Inferior parietal cortex (tissue), 1 donor: Measurements from ENCODE around the gene AMPD2.
A peak's percentile ranks its signal among the peaks of the same experiment; 100 is the strongest.

Experiments
- DNase-seq: peaks from one replicate; pipeline ENCODE4 v3.0.0-alpha.2; 2016; ENCODE audit errors: extremely low spot score

AMPD2 gene

GRCh38 chr1:109619576-109620400 lies at the start of gene AMPD2, which contains the start of gene GNAT2:
Gene AMPD2, plus strand, starts transcription at chr1:109619837. Its CDS starts 1,339 bp downstream, at chr1:109621176.
Gene GNAT2, minus strand, starts transcription at chr1:109619616. Its CDS starts 6,746 bp downstream, at chr1:109612870.
- peak; percentile 45 for DNase-seq

DNA sequence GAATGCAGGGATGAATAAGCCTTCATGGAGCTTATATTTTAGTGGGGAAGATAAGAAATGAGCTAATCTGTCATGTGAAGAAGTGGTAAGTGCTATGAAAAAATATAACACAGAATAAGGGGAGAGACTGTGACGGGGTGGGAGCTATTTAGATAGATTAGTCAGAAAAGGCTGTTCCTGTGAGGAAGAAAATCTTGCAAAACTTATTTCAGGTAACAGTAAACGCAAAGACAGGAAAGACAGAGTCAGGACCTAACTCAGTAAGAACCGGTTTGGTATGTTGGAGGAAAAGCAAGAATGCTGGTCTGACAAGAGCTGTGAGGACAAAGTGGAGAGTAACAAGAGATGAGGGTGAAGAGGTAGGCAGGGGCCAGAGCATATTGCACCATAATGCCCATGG lies 49.2 kb upstream of the AMPD2 start:
- no peak for DNase-seq

- DNase-seq: no peak
Measured at GRCh38 chr1:109573785-109574184, 45.9 kb upstream of the AMPD2 start.

GRCh38 chr1:109578947-109579443 lies 40.6 kb upstream of the AMPD2 start:
- DNase-seq: no peak

- peak; percentile 29 for DNase-seq
Measured at GRCh38 chr1:109579491-109579890, 40.1 kb upstream of the AMPD2 start.

DNA sequence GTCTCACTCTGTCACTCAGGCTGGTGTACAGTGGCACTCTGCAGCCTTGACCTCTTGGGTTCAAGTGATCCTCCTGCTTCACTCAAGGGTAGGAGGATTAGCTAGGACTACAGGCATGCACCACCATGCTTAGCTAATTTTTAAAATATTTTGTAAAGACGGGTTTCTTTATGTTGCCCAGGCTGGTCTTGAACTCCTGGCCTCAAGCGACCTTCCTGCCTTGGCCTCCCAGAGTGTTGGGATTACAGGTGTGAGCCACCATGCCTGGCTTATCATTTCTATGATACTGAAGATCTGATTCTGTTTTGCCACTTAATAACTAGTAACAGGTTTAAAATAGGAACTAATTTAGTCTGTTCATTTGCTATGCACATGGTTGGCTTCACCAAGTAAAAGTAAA lies 37.6 kb upstream of the AMPD2 start:
- DNase-seq: no peak

GRCh38 chr1:109584766-109585165 lies 34.9 kb upstream of the AMPD2 start:
- DNase-seq: no peak

GRCh38 chr1:109586055-109586454 lies 33.6 kb upstream of the AMPD2 start:
- no peak for DNase-seq

DNA sequence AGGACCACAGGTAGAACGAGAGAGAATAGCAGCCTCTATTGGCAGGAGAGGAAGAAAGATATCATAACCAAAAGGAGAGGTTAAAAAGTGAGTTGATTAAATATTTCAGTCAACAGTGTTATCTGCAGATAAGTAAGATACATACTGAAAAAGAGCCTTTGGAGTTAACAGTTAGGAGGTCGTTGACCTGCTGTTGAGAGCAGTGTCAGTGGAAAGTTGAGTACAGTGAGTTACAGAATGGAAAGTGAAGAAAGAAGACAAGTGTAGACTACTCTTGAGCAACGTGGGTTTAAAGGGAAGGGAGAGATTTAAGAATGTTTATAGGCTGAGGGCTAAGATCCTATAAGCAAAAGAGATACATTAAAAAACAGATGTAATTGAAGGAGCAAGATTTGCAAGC lies 30.5 kb upstream of the AMPD2 start:
- no peak for DNase-seq

DNA sequence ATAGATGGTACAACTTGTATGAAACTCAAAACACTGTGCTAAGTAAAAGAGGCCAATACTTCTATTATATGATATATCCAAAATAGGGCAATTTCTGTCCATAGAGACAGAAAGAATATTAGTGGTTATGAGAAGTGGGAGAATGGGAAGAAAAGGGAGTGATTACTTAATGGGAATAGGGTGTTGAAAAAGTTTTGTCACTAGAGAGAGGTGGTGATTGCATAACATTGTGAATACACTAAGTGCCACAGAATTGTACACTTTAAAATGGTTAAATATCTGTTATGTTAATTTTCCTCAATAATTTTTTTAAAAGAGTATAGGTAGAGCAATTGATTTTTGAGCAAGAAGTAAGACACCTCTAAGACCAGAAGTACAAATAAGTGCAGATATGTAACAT lies 30.0 kb upstream of the AMPD2 start:
- no peak for DNase-seq

- DNase-seq: no peak
Measured at GRCh38 chr1:109592916-109593315, 26.7 kb upstream of the AMPD2 start.

- no peak for DNase-seq
Measured at GRCh38 chr1:109595531-109595930, 24.1 kb upstream of the AMPD2 start.

DNA sequence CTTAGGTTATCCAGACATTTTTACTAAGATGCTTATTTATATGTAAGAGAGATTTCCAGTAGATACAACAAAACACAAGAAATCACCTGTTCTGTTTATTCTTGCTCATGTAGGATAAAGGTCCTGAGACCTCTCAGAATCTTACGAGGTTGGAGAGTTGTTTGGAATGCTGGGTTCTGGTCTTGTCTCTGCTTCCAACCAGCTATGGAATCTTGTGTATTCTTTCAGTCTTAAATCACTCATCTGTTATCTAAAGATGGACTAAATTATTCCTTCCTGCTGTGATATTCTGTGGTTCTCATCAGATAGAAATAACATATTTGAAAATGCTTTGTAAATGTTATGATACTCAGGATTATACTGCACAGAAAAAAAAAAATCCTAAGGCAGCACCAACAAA lies 21.5 kb upstream of the AMPD2 start:
- no peak for DNase-seq

- DNase-seq: no peak
Measured at GRCh38 chr1:109598655-109599054, 21.0 kb upstream of the AMPD2 start.

DNA sequence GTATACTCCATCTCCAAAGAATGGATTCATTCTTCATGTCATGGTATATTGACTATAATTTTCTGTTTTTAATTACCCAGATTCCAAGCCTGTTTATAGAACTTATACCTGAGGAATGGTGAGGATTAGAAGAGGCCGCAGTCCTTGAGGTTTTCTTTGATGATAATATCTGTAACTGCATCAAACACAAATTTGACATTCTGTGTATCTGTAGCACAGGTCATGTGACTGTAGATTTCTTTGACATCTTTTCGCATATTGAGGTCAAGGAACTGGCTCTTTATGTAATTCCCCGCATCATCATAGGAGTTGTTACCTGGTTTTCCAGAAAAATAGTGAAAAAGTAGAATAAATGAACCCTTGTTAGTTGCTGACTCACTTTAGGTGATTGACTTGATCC lies 16.4 kb upstream of the AMPD2 start:
- DNase-seq: no peak

DNA sequence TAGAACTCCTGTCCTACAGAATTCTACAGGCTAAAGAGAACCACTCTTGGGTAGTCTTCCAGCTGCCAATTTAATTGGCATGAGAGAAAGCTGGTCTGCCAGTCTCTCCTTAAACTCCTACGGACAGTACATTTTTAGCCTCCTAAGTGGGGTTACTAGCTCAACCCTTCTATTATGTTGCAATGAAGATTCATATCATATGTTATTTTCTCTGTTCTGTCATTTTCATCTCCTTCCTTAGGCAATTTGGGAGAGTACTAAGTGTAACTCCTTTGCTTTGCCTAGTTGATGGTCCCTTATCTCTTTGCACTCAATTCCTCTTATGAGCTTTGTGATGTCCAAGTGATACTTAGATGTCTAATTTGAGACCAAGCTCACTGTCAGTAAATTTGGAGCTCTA lies 14.3 kb upstream of the AMPD2 start:
- no peak for DNase-seq

- DNase-seq: no peak
Measured at GRCh38 chr1:109609881-109610280, 9.8 kb upstream of the AMPD2 start.

DNA sequence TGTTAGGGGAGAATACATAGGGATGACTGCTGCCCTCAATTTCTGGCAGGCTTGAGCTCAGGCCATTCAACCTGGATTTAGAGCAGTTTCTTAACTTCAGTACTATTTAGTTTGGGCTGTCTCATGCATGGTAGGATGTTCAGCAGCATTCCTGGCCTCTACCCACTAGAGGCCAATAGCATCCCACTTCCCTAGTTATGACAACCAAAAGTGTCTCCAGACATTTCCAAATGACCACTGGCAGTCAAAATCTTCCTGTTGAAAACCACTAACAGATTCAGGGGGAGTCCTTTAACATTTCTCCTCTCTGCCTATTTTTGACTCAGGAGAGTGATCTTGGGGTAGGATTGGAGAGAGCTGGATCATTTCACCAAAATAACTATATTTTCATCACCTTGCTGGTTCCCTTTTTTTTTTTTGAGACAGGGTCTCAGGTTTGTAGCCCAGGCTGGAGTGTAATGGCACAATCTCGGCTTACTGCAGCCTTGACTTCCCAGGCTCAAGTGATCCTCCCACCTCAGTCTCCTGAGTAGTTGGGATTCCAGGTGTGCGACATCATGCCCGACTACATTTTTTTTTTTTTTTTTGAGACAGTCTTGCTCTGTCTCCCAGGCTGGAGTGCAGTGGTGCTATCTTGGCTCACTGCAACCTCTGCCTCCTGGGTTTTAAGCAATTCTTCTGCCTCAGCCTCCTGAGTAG lies 8.9 kb upstream of the AMPD2 start:
- no peak for DNase-seq

DNA sequence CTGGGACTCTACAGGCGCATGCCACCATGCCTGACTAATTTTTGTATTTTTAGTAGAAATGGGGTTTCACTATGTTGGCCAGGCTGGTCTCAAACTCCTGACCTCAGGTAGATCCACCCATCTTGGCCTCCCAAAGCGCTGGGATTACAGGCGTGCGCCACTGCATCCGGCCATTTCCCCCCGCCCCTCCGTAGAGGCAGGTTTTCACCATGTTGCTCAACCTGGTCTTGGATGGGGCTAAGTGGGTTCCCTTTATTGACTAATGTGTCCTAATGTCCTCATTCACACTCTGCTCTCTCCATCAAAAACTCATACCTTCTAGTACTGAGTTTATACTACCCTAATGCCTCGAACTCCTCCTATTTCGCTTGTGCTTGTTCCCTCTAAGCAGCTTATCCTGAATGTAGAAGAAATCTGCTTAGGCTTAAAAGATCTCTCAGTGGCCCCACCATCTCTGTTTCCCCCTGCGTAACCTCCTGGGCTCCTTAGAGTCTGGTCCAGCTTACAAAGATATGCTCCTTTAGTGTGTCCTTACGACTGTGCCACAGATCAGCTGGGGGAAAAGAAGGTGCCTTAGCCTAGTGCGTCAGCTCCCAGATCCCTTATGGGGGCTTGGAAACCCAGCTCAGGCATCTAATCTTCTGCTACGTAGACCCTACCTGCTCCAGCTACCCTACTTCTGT lies 8.2 kb upstream of the AMPD2 start:
- DNase-seq: no peak

GRCh38 chr1:109613361-109614147 lies 6.1 kb upstream of the AMPD2 start:
- no peak for DNase-seq

DNA sequence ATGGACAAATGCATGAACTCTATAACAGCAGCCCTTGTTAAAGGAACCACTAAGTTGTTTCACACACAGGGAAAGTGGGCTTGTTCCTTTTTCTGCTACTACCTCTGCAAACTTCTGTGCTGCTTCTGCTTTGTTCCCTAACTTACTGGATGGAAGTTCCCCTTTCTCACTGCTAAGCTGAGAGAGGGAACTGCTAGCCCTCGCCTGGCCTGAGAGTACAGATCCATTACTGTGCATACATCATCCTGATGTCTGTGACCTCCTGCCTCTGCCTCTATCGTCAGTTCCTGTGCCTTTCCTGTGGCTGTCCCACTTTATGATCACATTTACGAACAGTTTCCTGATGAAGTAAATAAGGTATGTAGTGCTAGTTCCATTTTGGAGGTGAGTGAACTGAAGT lies 3.8 kb upstream of the AMPD2 start:
- no peak for DNase-seq

GRCh38 chr1:109616391-109616790 lies 3.2 kb upstream of the AMPD2 start:
- DNase-seq: no peak
